Osteocyte (in vitro differentiated cells): ENCODE data around the gene PAX5. TPM values are rescaled to one million over a fixed set of nuclear protein-coding genes. Genes with fewer than 3 reads are reported as not detected.

Source experiments
- DNase-seq: peaks from one replicate; pipeline ENCODE4 v3.0.0; 2021; ENCODE audit warnings: mixed read lengths; ENCODE audit not compliant: unreplicated experiment; ENCODE audit errors: extremely low spot score
- H3K27ac Mint-ChIP-seq: one replicate; pipeline ENCODE4 v1.8.0; 2021; ENCODE audit warnings: mild to moderate bottlenecking, mixed read lengths; ENCODE audit not compliant: unreplicated experiment
- H3K27me3 Mint-ChIP-seq: one replicate; pipeline ENCODE4 v1.8.0; 2021; ENCODE audit warnings: mixed read lengths; ENCODE audit not compliant: unreplicated experiment
- H3K36me3 Mint-ChIP-seq: one replicate; pipeline ENCODE4 v1.8.0; 2021; ENCODE audit warnings: mixed read lengths; ENCODE audit not compliant: unreplicated experiment
- H3K4me1 Mint-ChIP-seq: one replicate; pipeline ENCODE4 v1.8.0; 2021; ENCODE audit warnings: mixed read lengths; ENCODE audit not compliant: unreplicated experiment
- H3K4me3 Mint-ChIP-seq: one replicate; pipeline ENCODE4 v1.8.0; 2021; ENCODE audit warnings: mild to moderate bottlenecking, moderate library complexity, mixed read lengths; ENCODE audit not compliant: unreplicated experiment
- H3K9me3 Mint-ChIP-seq: one replicate; pipeline ENCODE4 v1.8.0; 2021; ENCODE audit warnings: mixed read lengths; ENCODE audit not compliant: unreplicated experiment
- CTCF ChIP-seq: fragments of 200-600 bp; sonication (generic); IDR thresholded peaks from 2 replicates; pipeline ENCODE4 v1.5.0; 2021; ENCODE audit warnings: antibody characterized with exemption, mild to moderate bottlenecking, moderate library complexity
- total RNA-seq: library from RNA; stranded (reverse); gene quantifications from 2 replicates; pipeline ENCODE4 v1.2.1, GENCODE V29; 2021

Gene PAX5
- total RNA-seq, 1 donor from 2014 or later: not detected

GRCh38 chr9:36912620-36913019 lies 121.4 kb downstream of the PAX5 start:
- H3K27me3 Mint-ChIP-seq: peaks cover 34% of the 10 kb centered on the region
- H3K9me3 Mint-ChIP-seq: no peaks in the 10 kb centered on the region
- H3K4me1 Mint-ChIP-seq: no peaks in the 10 kb centered on the region
- no peak overlapping the region for H3K4me3 Mint-ChIP-seq
- DNase-seq: no peak
- H3K27ac Mint-ChIP-seq: no peak overlapping the region
- H3K36me3 Mint-ChIP-seq: no peaks in the 10 kb centered on the region
- no peak for TF ChIP-seq CTCF

GRCh38 chr9:36911601-36912412 lies 122.3 kb downstream of the PAX5 start:
- no peak overlapping the region for H3K4me3 Mint-ChIP-seq
- no peak overlapping the region for H3K27ac Mint-ChIP-seq
- TF ChIP-seq CTCF: no peak
- H3K4me1 Mint-ChIP-seq: no peaks in the 10 kb centered on the region
- H3K9me3 Mint-ChIP-seq: no peaks in the 10 kb centered on the region
- H3K36me3 Mint-ChIP-seq: no peaks in the 10 kb centered on the region
- no peak for DNase-seq
- peaks cover 42% of the 10 kb centered on the region for H3K27me3 Mint-ChIP-seq

GRCh38 chr9:36911037-36911436 lies 123.0 kb downstream of the PAX5 start:
- no peaks in the 10 kb centered on the region for H3K4me1 Mint-ChIP-seq
- H3K9me3 Mint-ChIP-seq: no peaks in the 10 kb centered on the region
- peaks cover 50% of the 10 kb centered on the region for H3K27me3 Mint-ChIP-seq
- H3K36me3 Mint-ChIP-seq: no peaks in the 10 kb centered on the region
- no peak for TF ChIP-seq CTCF
- no peak for DNase-seq
- H3K27ac Mint-ChIP-seq: no peak overlapping the region
- no peak overlapping the region for H3K4me3 Mint-ChIP-seq

- no peaks in the 10 kb centered on the region for H3K4me1 Mint-ChIP-seq
- H3K4me3 Mint-ChIP-seq: no peak overlapping the region
- no peak for TF ChIP-seq CTCF
- no peak for DNase-seq
- no peak overlapping the region for H3K27ac Mint-ChIP-seq
- no peaks in the 10 kb centered on the region for H3K9me3 Mint-ChIP-seq
- peaks cover 67% of the 10 kb centered on the region for H3K27me3 Mint-ChIP-seq
- H3K36me3 Mint-ChIP-seq: no peaks in the 10 kb centered on the region
Observed at GRCh38 chr9:36906492-36906891, 127.6 kb downstream of the PAX5 start.

- no peak for DNase-seq
- Mint-ChIP-seq H3K36me3 (no peaks in the 10 kb centered on the region), H3K4me3 (no peak overlapping the region), H3K27ac (no peak overlapping the region), H3K27me3 (peaks cover 68% of the 10 kb centered on the region), H3K9me3 (no peaks in the 10 kb centered on the region), H3K4me1 (no peaks in the 10 kb centered on the region)
- no peak for TF ChIP-seq CTCF
Observed at GRCh38 chr9:36905101-36906066, 128.7 kb downstream of the PAX5 start.
